Erythroblast (primary cell): ENCODE measurements around the gene CUX1.
A peak's percentile ranks its signal among the peaks of the same experiment; 100 is the strongest.
"Not testable (repeated sequence)": the region's sequence is repeated elsewhere in the genome, so short reads cannot be mapped to it uniquely, and the experiment has no call there.

ENCODE experiments used
- DNase-seq, 2 experiments: peaks; one replicate each; lab custom pipeline; 2025; lab: John Stamatoyannopoulos, UW
- GATA1 ChIP-seq: IDR thresholded peaks from 2 replicates; pipeline ENCODE4 v1.6.1; 2011; ENCODE audit warnings: low read depth, mild to moderate bottlenecking, control low read depth, low read length, moderate library complexity
- POLR2A ChIP-seq: IDR thresholded peaks from 2 replicates; pipeline ENCODE4 v1.6.1; 2011; ENCODE audit warnings: mild to moderate bottlenecking, low read length

Gene CUX1

DNA sequence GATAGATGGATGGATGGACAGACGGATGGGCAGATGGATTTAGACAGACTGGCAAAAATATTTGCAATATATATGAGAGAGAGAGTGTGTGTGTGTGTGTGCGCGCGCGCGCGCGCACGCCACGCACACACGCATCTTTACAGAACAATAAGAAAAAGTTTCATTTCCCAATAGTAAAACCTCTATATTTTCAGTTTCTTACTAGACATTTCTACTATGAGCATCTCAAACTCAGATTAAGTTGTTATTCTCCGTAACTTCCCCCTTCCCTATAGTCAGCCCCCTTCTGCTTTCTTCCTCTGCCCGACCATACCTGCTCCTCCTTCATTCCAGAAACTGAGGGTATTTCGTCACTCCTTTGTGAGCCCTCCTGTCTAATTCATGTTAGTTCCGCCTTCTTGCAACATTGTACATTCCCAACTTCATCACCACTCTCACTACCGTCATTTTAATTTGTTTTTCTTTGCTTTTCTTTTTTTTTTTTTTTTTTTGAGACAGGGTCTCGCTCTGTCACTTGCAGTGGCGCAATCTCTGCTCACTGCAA lies 314.9 kb downstream of the CUX1 start:
- DNase-seq = no peak
- TF ChIP-seq POLR2A (no peak), GATA1 (no peak)

DNA sequence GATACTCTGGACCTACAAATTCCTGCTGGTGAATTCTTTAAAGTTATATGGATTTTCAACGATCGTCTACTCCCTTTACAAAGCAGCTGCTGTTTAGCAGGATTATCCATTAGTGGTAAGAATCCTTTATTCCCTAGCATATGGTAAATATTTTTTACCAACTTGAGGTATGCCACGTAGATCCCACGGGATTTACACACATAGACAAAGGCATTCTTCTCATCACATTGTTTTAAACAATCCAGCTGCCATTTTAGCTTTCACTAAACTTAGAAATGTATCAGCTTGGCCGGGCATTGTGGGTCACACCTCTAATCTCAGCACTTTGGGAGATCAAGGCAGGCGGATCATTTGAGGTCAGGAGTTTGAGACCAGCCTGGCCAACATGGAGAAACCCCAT lies 321.2 kb downstream of the CUX1 start:
- TF ChIP-seq GATA1 (no peak), POLR2A (no peak)
- DNase-seq = no peak

DNA sequence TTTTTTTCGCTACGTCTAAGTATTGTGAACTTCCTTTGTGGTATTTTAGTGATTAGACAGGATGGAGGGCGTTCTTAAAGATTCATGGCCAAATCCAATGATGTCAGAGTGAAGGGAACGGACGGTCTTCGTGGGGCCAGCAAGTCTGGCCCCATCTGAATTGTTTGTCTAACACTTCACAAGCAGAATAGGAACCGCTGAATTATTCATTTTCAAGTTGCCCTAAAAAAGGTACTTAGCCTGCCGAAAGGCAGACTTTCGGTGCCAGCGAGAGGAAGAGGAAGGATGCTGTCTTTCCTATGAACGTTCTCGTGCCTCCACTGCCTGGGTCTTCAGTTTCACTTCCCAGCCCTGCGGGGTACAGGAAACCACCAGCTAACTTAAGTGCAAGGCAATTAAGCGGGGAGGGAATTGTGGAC lies 323.5 kb downstream of the CUX1 start:
- DNase-seq = no peak

DNA sequence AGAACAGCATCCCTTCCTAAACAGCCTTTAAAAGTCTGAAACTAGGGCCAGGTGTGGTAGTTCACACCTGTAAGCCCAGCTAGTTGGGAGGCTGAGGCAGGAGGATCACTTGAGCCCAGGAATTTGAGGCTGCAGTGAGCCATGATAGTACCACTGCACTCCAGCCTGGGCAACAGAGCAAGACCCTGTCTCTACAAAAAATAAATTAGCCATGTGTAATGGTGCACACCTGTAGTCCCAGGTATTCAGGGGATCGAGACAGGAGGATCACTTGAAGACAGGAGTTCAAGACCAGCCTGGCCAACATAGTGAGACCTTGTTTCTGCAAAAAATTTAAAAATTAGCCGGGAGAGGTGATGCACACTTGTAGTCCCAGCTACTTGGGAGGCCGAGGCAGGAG lies 325.0 kb downstream of the CUX1 start:
- not testable (repeated sequence) for DNase-seq

More for the DNA sequence above, 323.5 kb downstream of the CUX1 start:
- TF ChIP-seq POLR2A (no peak), GATA1 (no peak)

DNA sequence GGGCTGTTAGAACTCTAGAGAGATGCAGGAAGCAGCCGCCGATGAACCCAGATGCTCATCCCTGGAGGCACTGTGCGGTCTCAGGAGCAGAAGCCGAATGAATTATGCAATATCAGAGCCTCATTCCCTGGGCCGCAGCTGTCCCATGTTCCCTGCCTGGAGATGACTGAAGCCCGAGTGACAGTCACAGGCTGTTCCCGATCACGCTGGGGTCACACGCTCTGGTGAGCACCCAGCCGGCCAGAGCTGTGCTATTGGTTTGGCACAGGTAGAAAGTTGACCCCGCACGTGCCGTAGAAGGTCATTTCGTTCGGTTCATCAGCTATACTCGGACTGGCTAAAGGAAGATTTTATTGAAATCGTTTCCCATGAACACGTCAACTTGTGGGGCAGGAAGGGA lies 328.7 kb downstream of the CUX1 start:
- TF ChIP-seq GATA1 (no peak), POLR2A (no peak)
- DNase-seq = no peak

DNA sequence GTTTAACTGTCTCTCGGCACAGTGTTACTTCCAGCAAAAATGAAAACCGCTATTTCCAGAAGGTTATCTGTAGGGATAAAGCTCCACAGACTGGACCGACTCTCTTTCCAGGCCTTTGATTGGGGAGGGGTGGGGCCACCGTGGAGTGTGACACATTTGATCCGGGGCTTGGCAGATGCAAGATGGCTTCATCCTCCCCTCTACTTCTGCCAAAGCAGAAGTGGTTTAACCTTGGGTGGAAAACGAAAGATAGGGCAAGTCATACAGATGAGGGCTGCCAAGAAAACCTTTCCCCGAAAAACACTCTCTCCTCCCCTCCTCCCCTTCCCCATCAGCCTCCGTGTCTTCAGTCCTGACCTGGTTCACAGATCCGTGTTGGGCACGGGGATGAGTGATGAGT lies 329.6 kb downstream of the CUX1 start:
- DNase-seq = no peak
- TF ChIP-seq POLR2A (no peak), GATA1 (no peak)

DNA sequence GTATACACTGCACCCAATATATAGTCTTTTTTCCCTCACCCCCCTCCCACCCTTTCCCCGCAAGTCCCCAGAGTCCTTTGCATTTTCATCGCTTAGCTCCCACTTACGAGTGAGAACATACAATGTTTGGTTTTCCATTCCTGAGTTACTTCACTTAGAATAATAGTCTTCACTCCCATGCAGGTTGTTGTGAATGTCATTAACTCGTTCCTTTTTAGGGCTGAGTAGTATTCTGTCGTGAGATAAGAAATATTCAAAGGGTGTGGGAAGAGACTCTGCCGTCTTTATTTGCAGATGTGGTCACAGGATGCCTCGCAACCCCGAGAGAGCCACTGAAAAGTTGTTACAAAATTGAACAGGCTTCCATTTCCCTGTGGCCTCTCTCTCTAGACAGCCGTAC lies 331.4 kb downstream of the CUX1 start:
- no peak for DNase-seq

DNA sequence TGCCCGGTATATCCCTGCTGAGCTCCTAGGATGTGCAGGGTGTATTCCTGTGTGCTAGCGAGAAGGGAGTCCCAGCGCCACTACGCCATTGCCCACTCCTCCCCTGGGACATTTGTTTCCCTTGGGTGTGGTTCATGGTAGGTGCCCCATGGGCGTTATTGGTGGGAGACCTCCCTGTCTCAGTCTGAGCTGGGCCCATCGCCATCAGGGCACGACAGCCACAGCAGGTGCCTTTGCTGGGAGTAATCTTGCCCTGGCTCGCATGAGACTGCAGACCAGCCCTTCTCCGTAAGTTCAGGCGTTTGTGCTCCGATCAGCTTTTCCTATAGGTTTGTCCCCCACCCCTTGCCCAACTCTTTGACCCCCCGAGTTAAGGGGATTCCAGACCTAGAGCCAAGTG lies 332.0 kb downstream of the CUX1 start:
- no peak for DNase-seq
- TF ChIP-seq GATA1 = no peak
- no peak for TF ChIP-seq POLR2A

More for the DNA sequence above, 331.4 kb downstream of the CUX1 start:
- TF ChIP-seq POLR2A (no peak), GATA1 (no peak)

DNA sequence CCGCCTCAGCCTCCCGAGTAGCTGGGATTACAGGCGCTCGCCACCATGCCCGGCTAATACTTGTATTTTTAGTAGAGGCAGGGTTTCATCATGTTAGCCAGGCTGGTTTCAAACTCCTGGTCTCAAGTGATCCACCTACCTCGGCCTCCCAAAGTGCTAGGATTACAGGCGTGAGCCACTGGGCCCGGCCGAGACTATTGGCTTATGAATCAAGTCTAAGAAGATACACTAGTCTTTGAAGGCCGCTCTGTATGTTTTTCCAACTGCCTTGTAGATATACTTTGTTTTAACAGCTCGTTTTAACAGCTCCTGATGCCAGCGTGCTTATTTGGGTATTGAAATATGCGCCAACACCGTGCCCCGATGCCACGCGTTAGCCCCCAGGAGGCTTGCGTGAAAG lies 332.8 kb downstream of the CUX1 start:
- TF ChIP-seq GATA1 (no peak), POLR2A (no peak)

DNA sequence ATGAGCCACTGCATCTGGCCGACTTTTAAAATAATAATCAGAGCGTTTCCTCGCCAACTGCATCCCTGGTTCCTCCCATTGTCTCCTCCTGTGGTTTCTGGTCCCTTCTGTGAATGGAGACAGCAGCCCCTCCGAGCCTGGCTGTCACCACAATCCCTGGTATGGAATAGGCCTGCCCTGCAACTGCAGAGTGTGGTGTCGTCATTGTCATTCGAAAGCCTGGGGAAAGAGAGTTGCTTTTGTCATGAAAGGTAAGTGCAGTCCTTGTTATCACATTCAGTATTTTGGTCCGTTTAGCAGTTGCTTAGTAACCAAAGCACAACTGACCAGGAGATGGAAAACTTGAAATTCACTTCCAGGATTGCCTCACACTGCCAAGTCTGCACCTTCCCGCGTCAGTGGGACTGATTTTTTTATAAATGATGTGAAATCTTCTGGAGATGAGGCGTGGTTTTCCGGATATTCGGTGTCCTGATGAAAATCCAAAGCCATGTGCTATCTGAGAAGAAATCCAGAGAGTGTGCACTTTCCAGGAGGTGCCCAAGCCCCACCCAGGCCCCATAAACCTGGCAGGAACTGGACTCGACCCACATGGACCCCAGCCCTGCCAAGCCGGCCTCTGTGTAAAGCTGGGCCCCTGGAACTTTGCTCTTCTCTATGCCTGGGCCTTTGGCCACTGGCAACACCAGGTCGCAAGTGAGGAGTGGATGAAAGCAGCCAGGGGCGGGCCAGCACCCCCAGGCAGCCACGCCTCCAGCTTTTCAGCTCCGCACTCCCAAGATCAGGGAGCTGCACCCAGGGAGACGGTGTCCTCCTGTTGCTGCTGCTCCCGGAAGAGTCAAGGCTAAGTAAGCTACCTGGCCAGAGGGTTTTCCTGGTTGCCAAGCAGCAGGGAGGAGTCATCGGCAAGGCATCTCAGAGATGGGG lies 335.5 kb downstream of the CUX1 start:
- no peak for DNase-seq
- TF ChIP-seq GATA1 = no peak

More for the DNA sequence above, 332.8 kb downstream of the CUX1 start:
- DNase-seq = no peak

DNA sequence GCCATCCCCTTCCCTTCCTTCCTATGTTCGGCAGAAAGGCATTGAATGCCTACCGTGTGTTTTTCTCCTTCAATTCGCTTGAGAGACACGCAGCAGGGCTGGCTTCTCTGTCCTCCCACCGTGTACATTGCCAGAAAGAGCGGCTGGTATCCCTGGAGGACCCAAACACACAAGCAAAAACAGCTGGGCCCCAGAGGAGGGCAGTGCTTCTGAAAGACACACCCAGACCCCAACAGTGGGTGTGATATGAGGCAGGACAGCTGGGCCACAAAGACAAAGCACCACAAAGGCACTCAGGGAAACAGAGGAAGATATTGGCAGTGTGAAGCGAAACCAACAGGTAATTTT lies 336.1 kb downstream of the CUX1 start:
- no peak for TF ChIP-seq POLR2A
- TF ChIP-seq GATA1 = no peak

DNA sequence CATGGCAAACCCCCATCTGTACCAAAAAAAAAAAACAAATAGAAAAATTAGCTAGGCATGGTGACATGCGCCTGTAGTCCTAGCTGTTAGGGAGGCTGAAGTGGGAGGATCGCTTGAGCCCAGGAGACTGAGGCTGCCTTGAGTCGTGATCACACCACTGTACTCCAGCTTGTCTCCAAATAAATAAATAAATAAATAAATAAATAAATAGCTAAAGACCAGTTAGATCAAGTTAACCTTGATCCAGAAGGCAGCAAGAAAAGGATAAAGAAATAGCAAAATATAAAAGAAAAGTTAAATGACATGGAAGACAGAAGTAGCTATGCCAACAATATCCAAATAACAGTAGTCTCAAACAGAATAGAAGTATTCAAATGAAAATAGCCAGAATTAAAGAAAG lies 337.0 kb downstream of the CUX1 start:
- TF ChIP-seq POLR2A (no peak), GATA1 (no peak)
- DNase-seq = no peak

More for the DNA sequence above, 336.1 kb downstream of the CUX1 start:
- peak in 1 of 2 experiments; percentile 15 for DNase-seq

DNA sequence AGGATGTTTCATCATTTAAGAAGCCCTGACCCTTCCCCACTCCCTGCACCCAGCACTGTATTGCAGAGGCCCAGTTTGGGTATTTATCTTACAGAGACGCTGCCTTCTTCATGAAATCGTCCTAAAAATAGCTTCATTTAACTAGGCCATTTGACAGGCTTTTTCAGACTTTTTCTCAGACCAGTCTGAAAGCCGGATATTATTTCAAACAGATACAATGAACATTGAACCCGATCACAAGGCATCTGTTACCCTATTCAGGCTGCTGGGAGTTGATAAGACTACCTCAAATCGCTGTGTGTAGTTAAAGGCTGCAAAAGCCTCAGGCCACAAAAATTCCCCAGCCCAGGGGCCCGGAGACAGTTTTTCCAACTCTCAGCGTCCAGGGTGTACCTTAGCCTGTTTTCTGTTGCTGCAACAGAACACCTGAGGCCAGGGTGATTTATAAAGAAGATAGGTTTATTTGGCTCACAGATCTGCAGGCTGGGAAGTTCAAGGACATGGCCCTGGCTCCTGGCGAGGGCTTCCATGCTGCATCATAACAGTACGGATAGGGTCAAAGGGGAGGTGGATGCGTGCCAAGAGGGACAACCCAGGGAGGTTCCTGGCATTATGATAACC lies 338.5 kb downstream of the CUX1 start:
- no peak for TF ChIP-seq POLR2A
- no peak for TF ChIP-seq GATA1
- DNase-seq = peak; percentile 45 to 78

DNA sequence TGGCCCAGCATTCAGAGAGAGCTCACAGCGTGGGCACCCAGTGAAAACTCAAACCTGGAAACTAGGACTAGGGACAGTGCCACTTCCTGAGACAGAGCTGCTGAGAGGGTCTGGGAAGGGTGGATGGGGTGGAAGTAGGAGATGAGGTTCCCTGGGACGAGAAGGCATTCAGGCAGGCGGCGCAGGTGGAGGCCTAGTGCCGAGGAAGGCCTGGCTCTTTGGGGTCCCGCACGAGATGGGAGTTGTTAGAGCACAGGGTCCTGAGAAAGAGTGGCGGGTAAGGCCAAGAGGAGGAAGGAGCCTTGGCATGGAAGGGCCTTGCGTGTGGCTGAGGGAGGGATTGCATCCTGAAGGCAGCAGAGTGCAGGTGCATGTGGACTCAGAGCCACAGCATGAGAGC lies 339.4 kb downstream of the CUX1 start:
- no peak for DNase-seq
- TF ChIP-seq GATA1 (no peak), POLR2A (no peak)
